ENCODE results near the gene TEX38.

DNA sequence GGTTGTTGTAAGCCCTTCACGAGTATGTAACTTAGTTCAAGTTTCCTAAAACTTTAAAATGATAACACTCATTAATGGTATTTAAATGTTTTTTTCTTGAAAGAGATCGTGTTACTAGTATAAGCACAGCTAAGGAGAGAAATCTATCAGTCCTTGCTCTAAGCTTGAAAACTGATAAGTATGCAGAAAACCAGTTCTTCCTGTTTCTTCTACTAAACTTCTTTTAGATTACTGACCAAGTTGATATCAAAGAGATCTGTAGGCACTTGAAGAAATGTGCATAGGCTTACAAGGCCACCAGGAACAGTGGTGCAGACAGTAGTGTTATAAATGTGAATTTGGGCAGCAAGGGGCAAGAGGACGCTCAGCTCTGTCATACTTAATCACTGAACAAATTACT lies 43.3 kb downstream of the TEX38 start:
- TF ChIP-seq CTCF (IDR thresholded peaks at IDR 0.05) (no peak), POLR2A (IDR thresholded peaks at IDR 0.05) (no peak)

Measured in vagina (tissue), 2 donors.